Measurements from ENCODE around the gene LCK.
"Not testable (repeated sequence)": the region's sequence is repeated elsewhere in the genome, so short reads cannot be mapped to it uniquely, and the experiment has no call there.

LCK gene

DNA sequence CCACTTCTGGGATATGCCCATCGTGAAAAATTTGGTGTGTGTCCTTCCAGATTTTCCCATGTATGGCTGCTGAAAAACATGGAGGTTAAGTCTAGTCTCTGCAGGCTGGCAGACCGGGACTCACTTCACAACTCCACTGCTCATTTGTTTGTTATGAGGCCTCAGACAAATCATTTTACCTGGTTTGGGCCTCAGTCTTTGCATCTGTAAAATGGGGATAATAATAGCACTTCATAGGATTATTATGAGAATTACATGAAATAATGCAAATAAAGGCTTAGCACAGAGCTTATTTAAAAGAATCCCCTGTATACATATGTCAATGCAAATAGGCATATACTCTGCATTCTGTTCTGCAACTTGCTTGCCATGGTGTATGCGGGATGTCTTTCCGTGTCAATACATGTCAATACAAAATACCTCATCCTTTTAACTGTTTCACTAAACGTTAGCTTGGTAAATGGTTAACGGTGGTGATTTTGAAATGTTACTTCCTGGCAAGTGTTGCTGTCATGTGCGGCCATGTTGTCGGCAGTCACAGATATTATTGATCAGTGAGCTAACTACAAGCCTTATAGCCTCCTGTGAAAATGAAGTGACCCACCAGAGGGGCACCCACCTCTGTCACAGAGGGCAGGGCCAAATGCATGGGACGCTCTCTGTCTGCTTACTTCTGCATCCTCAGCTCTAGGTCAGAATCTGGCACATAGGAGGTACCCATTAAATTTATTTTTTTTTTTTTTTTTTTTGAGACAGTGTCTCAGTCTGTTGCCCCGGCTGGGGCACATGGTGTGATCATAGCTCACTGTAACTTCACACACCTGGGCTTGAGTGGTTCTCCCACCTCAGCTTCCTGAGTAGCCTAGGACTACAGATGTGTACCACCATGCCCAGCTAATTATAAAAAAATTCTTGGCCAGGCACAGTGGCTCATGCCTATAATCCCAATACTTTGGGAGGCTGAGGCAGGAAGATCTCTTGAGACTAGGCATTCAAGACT lies 4.3 kb downstream of the LCK start:
- H3K4me3 Mint-ChIP-seq = peak overlapping the region; percentile 79 to 98
- ATAC-seq (peak; percentile 8), DNase-seq (peak in 1 of 2 donors; percentile 45)
- peak overlapping the region; percentile 17 to 37 for H3K27ac Mint-ChIP-seq
- H3K4me1 Mint-ChIP-seq = peaks cover 57% of the 10 kb centered on the region
- no peaks in the 10 kb centered on the region for H3K9me3 Mint-ChIP-seq
- no peaks in the 10 kb centered on the region for H3K27me3 Mint-ChIP-seq

GRCh38 chr1:32256473-32257226 lies 5.6 kb downstream of the LCK start:
- Mint-ChIP-seq H3K27ac (peak overlapping the region; percentile 90 to 99), H3K4me3 (peak overlapping the region; percentile 79 to 84), H3K9me3 (no peaks in the 10 kb centered on the region), H3K4me1 (peaks cover 53% of the 10 kb centered on the region), H3K27me3 (no peaks in the 10 kb centered on the region)
- ATAC-seq (peak; percentile 11), DNase-seq (no peak)

DNA sequence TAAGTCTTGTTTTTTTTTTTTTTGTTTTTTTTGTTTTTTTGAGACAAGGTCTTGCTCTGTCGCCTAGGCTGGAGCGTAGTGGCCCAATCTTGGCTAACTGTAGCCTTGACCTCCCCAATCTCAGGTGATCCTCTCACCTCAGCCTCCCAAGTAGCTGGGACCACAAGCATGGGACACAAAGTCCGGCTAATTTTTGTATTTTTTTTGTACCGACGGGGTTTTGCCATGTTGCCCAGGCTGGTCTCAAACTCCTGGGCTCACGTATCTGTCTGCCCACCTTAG lies 6.1 kb downstream of the LCK start:
- peaks cover 54% of the 10 kb centered on the region for H3K4me1 Mint-ChIP-seq
- ATAC-seq (no peak), DNase-seq (no peak)
- H3K27ac Mint-ChIP-seq = peak overlapping the region; percentile 54 to 90
- no peaks in the 10 kb centered on the region for H3K27me3 Mint-ChIP-seq
- H3K4me3 Mint-ChIP-seq = peak overlapping the region; percentile 79 to 84
- H3K9me3 Mint-ChIP-seq = no peaks in the 10 kb centered on the region

GRCh38 chr1:32263236-32263593 lies 12.2 kb downstream of the LCK start:
- peak overlapping the region in 1 of 2 donors; percentile 54 for H3K4me3 Mint-ChIP-seq
- not testable (repeated sequence) for H3K9me3 Mint-ChIP-seq

DNA sequence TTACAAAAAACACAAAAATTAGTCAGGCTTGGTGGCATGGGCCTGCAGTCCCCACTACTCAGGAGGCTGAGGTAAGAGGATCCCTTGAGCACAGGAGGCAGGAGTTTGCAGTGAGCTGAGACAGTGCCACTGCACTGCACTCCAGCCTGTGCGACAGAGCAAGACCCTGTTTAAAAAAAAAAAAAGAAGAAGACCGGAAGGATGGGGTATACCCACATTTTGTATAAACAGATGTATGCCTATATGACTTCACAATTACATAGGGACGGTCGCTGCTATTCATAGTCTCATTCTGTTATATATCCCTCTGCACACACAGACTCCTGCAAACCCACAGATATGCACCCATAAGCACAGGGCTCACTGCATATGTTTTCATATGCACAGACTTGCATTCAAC lies 12.7 kb downstream of the LCK start:
- Mint-ChIP-seq H3K4me3 (peak overlapping the region; percentile 54 to 64), H3K27me3 (no peaks in the 10 kb centered on the region), H3K4me1 (peaks cover 68% of the 10 kb centered on the region), H3K9me3 (peaks cover 0 to 3% of the 10 kb centered on the region in 2 donors), H3K27ac (peak overlapping the region; percentile 10 to 28)
- peak; percentile 92 for ATAC-seq
- DNase-seq = peak in 1 of 2 donors; percentile 56

More at GRCh38 chr1:32263236-32263593, 12.2 kb downstream of the LCK start:
- H3K27ac Mint-ChIP-seq = peak overlapping the region in 1 of 2 donors; percentile 88
- H3K27me3 Mint-ChIP-seq, DNase-seq, ATAC-seq: not testable (repeated sequence)
- peaks cover 67% of the 10 kb centered on the region for H3K4me1 Mint-ChIP-seq

GRCh38 chr1:32265846-32266245 lies 14.8 kb downstream of the LCK start:
- H3K4me1 Mint-ChIP-seq = peaks cover 72% of the 10 kb centered on the region

DNA sequence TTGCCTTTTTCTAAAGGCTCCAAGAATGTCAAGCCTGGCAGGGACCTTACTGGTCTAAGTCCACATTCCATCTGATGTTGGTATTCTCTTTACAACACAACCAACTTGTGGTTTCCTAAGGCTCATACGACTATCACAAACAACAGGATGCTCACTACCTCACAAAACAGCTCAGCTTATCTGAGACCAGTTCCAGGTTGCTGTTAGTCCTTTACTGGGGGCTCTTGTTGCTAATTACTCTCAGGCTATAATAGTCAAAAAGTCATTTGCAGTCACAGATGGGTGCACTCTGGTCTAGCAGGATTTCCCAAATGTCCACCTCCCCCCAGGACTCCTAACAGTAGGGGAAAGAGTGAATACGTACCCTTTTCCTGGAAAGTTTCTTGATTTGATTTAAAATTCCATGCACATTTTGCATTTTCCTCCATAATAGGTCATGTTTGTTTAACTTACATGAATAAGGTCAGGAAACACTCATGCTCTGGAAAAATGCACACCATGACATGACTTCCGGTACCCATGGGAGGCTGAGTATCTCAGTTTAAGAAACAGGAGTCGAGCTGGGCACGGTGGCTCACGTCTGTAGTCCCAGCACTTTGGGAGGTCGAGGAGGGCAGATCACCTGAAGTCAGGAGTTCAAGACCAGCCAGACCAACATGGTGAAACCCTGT lies 16.0 kb downstream of the LCK start:
- Mint-ChIP-seq H3K4me3 (peak overlapping the region; percentile 81 to 83), H3K27me3 (no peaks in the 10 kb centered on the region), H3K4me1 (peaks cover 84% of the 10 kb centered on the region), H3K9me3 (peaks cover 0 to 3% of the 10 kb centered on the region in 2 donors), H3K27ac (peak overlapping the region; percentile 81 to 97)
- DNase-seq (no peak), ATAC-seq (peak; percentile 47)

More at GRCh38 chr1:32265846-32266245, 14.8 kb downstream of the LCK start:
- DNase-seq (no peak), ATAC-seq (no peak)
- Mint-ChIP-seq H3K27ac (peak overlapping the region; percentile 88 to 91), H3K4me3 (peak overlapping the region; percentile 15 to 60), H3K9me3 (peaks cover 0 to 3% of the 10 kb centered on the region in 2 donors), H3K27me3 (no peaks in the 10 kb centered on the region)

DNA sequence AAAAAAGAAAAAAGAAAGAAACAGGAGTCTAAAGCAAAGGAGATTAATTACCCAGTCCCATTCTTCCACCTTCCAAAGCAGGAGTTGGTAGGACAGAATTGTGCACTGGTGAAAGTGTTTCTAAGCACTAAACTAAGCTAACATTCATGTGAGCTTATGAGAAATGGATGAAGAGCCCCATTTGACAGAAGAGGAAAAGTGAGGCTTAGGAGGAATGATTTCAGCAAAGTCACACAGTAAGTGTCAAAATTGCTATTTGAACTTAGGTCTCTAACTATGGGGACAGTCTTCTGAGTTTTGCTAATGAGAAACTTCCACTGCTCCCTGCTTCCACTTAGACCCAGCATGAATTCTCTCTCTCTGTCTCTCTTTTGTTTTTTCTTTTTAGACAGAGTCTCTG lies 18.7 kb downstream of the LCK start:
- no peak for DNase-seq
- H3K9me3 Mint-ChIP-seq = peaks cover 0 to 3% of the 10 kb centered on the region in 2 donors
- peak overlapping the region in 1 of 2 donors; percentile 72 for H3K27ac Mint-ChIP-seq
- H3K4me1 Mint-ChIP-seq = peaks cover 86% of the 10 kb centered on the region
- no peak overlapping the region for H3K4me3 Mint-ChIP-seq
- no peaks in the 10 kb centered on the region for H3K27me3 Mint-ChIP-seq
- ATAC-seq = no peak

- Mint-ChIP-seq H3K27ac (peak overlapping the region; percentile 95 to 96), H3K4me3 (peak overlapping the region; percentile 65 to 77), H3K9me3 (no peaks in the 10 kb centered on the region), H3K27me3 (no peaks in the 10 kb centered on the region), H3K4me1 (peaks cover 67% of the 10 kb centered on the region)
- DNase-seq = no peak
- ATAC-seq = peak; percentile 19
Measured at GRCh38 chr1:32272557-32273390, 21.7 kb downstream of the LCK start.

DNA sequence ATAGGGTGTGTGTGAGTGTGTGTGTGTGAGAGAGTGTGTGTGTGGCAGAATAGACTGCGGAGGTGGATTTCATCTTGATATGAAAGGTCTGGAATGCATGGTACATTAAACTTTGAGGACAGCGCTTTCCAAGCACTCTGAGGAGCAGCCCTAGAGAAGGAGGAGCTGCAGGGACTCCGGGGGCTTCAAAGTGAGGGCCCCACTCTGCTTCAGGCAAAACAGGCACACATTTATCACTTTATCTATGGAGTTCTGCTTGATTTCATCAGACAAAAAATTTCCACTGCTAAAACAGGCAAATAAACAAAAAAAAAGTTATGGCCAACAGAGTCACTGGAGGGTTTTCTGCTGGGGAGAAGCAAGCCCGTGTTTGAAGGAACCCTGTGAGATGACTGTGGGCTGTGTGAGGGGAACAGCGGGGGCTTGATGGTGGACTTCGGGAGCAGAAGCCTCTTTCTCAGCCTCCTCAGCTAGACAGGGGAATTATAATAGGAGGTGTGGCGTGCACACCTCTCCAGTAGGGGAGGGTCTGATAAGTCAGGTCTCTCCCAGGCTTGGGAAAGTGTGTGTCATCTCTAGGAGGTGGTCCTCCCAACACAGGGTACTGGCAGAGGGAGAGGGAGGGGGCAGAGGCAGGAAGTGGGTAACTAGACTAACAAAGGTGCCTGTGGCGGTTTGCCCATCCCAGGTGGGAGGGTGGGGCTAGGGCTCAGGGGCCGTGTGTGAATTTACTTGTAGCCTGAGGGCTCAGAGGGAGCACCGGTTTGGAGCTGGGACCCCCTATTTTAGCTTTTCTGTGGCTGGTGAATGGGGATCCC lies 22.5 kb downstream of the LCK start:
- H3K4me3 Mint-ChIP-seq = peak overlapping the region; percentile 65 to 77
- H3K27me3 Mint-ChIP-seq = no peaks in the 10 kb centered on the region
- H3K27ac Mint-ChIP-seq = peak overlapping the region; percentile 95 to 96
- H3K9me3 Mint-ChIP-seq = no peaks in the 10 kb centered on the region
- H3K4me1 Mint-ChIP-seq = peaks cover 65% of the 10 kb centered on the region
- peak; percentile 70 to 88 for DNase-seq
- peak; percentile 95 for ATAC-seq

- DNase-seq = no peak
- Mint-ChIP-seq H3K27ac (peak overlapping the region; percentile 74 to 95), H3K27me3 (no peaks in the 10 kb centered on the region), H3K9me3 (no peaks in the 10 kb centered on the region), H3K4me1 (peaks cover 54% of the 10 kb centered on the region), H3K4me3 (peak overlapping the region; percentile 65 to 77)
- no peak for ATAC-seq
Measured at GRCh38 chr1:32274646-32275340, 23.7 kb downstream of the LCK start.

- no peaks in the 10 kb centered on the region for H3K27me3 Mint-ChIP-seq
- ATAC-seq (no peak), DNase-seq (no peak)
- peak overlapping the region; percentile 65 to 77 for H3K4me3 Mint-ChIP-seq
- H3K9me3 Mint-ChIP-seq = no peaks in the 10 kb centered on the region
- peaks cover 52% of the 10 kb centered on the region for H3K4me1 Mint-ChIP-seq
- H3K27ac Mint-ChIP-seq = peak overlapping the region; percentile 2 to 74
Measured at GRCh38 chr1:32275424-32275823, 24.4 kb downstream of the LCK start.

DNA sequence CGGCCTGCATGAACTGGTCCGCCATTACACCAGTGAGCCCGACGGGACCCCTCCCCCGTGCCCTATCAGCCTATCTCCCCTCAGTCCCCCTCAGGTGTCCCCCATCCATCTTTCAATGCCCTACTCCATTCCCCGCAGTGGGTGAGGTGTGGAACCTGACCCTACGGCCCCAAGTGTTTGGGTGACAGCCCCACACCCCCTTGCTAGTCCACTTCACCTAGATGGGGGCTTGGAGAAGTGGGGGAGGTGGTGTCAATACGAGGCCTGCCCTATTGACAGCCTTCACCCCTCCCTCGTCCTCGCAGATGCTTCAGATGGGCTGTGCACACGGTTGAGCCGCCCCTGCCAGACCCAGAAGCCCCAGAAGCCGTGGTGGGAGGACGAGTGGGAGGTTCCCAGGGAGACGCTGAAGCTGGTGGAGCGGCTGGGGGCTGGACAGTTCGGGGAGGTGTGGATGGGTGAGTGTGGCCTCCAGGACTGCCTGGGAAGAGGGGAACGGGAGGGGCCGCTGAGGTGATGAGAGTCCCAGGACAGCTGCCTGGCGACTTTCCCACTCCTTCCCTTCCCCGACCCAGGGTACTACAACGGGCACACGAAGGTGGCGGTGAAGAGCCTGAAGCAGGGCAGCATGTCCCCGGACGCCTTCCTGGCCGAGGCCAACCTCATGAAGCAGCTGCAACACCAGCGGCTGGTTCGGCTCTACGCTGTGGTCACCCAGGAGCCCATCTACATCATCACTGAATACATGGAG lies 25.1 kb downstream of the LCK start:
- H3K27me3 Mint-ChIP-seq = no peaks in the 10 kb centered on the region
- peak overlapping the region; percentile 13 to 57 for H3K27ac Mint-ChIP-seq
- ATAC-seq (no peak), DNase-seq (no peak)
- peaks cover 47% of the 10 kb centered on the region for H3K4me1 Mint-ChIP-seq
- H3K4me3 Mint-ChIP-seq = no peak overlapping the region
- H3K9me3 Mint-ChIP-seq = no peaks in the 10 kb centered on the region
